Testis (tissue), 2 donors: ENCODE results near the gene GRK5.

Experiments
- CTCF ChIP-seq, 3 experiments: fragments of 450-650 bp in 2 of 3; fragments of 200-600 bp in 1 of 3; sonication (generic) in 1 of 3; IDR thresholded peaks; one replicate each; pipeline ENCODE4 v1.5.1; 2016 to 2019; ENCODE audit warnings: antibody characterized with exemption in 3 of 3, mild to moderate bottlenecking in 2 of 3, moderate library complexity in 1 of 3
- POLR2A ChIP-seq: fragments of 450-650 bp; IDR thresholded peaks from one replicate; pipeline ENCODE4 v1.6.1; 2017; ENCODE audit warnings: antibody characterized with exemption, mild to moderate bottlenecking, moderate library complexity

- TF ChIP-seq CTCF (IDR thresholded peaks at IDR 0.05) (no peak), POLR2A (no peak)
Observed at GRCh38 chr10:119216127-119216526, 8.8 kb downstream of the GRK5 start.
